ENCODE data around the gene RNF19B. TPM values are rescaled to one million over a fixed set of nuclear protein-coding genes. Genes with fewer than 3 reads are reported as not detected.

Gene RNF19B
- total and polyA plus RNA-seq, 10 of the 15 experiments (the other 5 are each of a cell fraction or from before 2014, with no cell fraction given): 2.8 to 32.6 (median 16.6) TPM

- ATAC-seq (no peak), DNase-seq (ENCODE audit: low read depth, low spot score) (no peak), FAIRE-seq (no peak)
- Histone ChIP-seq H3K4me3 (no peak overlapping the region), H3K27ac (ENCODE audit: control insufficient read depth, insufficient read depth) (no peak overlapping the region), H3K4me1 (ENCODE audit: control insufficient read depth, insufficient read depth, low read length) (no peaks in the 10 kb centered on the region), H3K4me2 (ENCODE audit: control insufficient read depth, insufficient read depth) (no peak overlapping the region), H3K27me3 (replicated peaks in 1 of 2; ENCODE audit: control insufficient read depth in 2 of 2, insufficient read depth in 2 of 2, low read length in 1 of 2) (peaks cover 1 to 6% of the 10 kb centered on the region in 2 experiments; a peak in 3 of 4 replicates), H3K9me3 (replicated peaks; ENCODE audit: control insufficient read depth, insufficient read depth, low read length) (no peaks in the 10 kb centered on the region; the same call in 2 of the 3 replicates), H2AFZ (ENCODE audit: control insufficient read depth, low read depth, low read length) (no peak overlapping the region), H3K9ac (ENCODE audit: control insufficient read depth, insufficient read depth, low read length) (no peak overlapping the region), H4K20me1 (ENCODE audit: control insufficient read depth, insufficient read depth) (no peaks in the 10 kb centered on the region), H3K79me2 (ENCODE audit: control insufficient read depth, insufficient read depth, low read length) (no peaks in the 10 kb centered on the region), H3K36me3 (ENCODE audit: control insufficient read depth in 2 of 2, insufficient read depth in 2 of 2, low read length in 1 of 2) (no peaks in the 10 kb centered on the region)
- BruUV-seq (replicated peaks): no TSS peak
- in situ Hi-C loops (cut with MboI): no loop called here
- intact Hi-C loops (cut with micrococcal nuclease; ENCODE audit: unreplicated experiment): no loop called here
- ChIA-PET RAD21 (ENCODE audit: unreplicated experiment) (interaction anchor here (3.3 kb wide), 1 partner anchor 10 kb away, joined by 9 read pairs; no protein-coding TSS in a partner anchor), POLR2A (interaction anchor here (1.4 to 4.4 kb wide), 3 partner anchors 10 to 22 kb away, joined by 3 to 27 read pairs (median 10); no protein-coding TSS in a partner anchor), SMC1A (ENCODE audit: uncharacterized antibody, unreplicated experiment) (interaction anchor here (1.9 to 3.3 kb wide), 2 partner anchors 10 kb away, joined by 6 to 27 read pairs; no protein-coding TSS in a partner anchor), CTCF (interaction anchor here (1.2 kb wide), 2 partner anchors 13 to 64 kb away, joined by 3 to 4 read pairs; no protein-coding TSS in a partner anchor)
- 89% methylated on average over 1 of the region's 1 CpG for WGBS (ENCODE audit: insufficient coverage, insufficient replicate concordance, low lambda C conversion rate, missing lambda C conversion rate)
- TF ChIP-seq ELK1 (IDR thresholded peaks at IDR 0.05; ENCODE audit: low read depth, low read length) (no peak), HDGF (IDR thresholded peaks at IDR 0.05) (no peak), ZNF217 (IDR thresholded peaks at IDR 0.05) (no peak), POU2F2 (IDR thresholded peaks at IDR 0.05; ENCODE audit: borderline replicate concordance, low read depth, low read length) (no peak), RUNX3 (IDR thresholded peaks at IDR 0.05; ENCODE audit: low read length) (no peak), CHD2 (IDR thresholded peaks at IDR 0.05; ENCODE audit: borderline replicate concordance, low read depth, low read length) (no peak), NKRF (conservative IDR thresholded peaks at IDR 0.05) (no peak), RB1 (IDR thresholded peaks at IDR 0.05; ENCODE audit: borderline replicate concordance) (no peak), TCF12 (IDR thresholded peaks at IDR 0.05; ENCODE audit: low read depth, low read length) (no peak), MEF2B (IDR thresholded peaks at IDR 0.05; ENCODE audit: partially characterized antibody, poor library complexity, severe bottlenecking) (no peak)
- TF ChIP-seq, protein P1, sequence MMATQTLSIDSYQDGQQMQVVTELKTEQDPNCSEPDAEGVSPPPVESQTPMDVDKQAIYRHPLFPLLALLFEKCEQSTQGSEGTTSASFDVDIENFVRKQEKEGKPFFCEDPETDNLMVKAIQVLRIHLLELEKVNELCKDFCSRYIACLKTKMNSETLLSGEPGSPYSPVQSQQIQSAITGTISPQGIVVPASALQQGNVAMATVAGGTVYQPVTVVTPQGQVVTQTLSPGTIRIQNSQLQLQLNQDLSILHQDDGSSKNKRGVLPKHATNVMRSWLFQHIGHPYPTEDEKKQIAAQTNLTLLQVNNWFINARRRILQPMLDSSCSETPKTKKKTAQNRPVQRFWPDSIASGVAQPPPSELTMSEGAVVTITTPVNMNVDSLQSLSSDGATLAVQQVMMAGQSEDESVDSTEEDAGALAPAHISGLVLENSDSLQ (IDR thresholded peaks at IDR 0.05): no peak
Observed at GRCh38 chr1:32971156-32971555, 6.5 kb upstream of the RNF19B start.
